ENCODE data around the gene CLCN4.

CLCN4 gene

DNA sequence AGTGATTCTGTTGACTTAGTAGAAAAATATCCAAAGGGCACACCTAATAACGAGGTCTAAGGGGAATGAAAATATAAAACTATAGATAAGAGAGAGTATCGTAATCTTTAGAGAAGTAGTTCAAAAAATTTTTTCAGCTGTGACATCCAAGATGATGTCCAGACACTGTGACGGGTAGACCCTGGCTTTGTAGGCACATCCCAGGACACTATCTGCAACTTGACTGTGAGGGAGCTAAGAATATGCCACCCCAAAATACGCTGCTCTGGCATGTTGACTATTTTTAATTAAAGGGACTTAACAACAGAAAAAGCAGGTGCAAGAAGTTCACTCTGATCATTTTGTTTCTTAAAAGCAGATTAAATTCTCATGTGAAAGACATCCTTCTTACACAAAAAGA, 89.5 kb downstream of the CLCN4 start:
- DNase-seq = no peak

GRCh38 chrX:10246846-10247245, 90.1 kb downstream of the CLCN4 start:
- DNase-seq = no peak

- no peak for DNase-seq
These were observed 98.0 kb downstream of the CLCN4 start for GRCh38 chrX:10254739-10255138.

GRCh38 chrX:10259716-10260115, 102.9 kb downstream of the CLCN4 start:
- no peak for DNase-seq

GRCh38 chrX:10265775-10266174, 109.0 kb downstream of the CLCN4 start:
- DNase-seq = no peak

- DNase-seq = no peak
These were observed 121.9 kb downstream of the CLCN4 start for GRCh38 chrX:10278716-10279115.

- no peak for DNase-seq
These were observed 123.3 kb downstream of the CLCN4 start for GRCh38 chrX:10280071-10280470.

DNA sequence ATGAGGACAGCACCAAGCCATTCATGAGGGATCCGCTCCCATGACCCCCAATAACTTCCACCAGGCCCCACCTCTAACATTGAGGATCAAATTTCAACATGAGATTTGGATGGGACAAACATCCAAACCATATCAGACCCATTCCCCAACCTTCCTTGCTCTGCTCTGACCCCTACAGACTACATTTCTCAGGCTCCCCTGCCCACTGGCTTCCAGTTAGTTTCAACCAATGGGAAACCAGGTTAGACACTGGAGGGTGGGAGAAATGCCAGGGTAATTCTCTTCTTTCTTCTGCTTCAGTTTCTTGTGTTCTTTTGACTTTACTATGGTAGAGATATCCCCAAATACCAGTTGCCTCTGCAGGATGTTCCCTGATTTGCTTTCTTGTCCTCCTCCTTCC, 125.7 kb downstream of the CLCN4 start:
- no peak for DNase-seq

GRCh38 chrX:10286195-10286594, 129.4 kb downstream of the CLCN4 start:
- DNase-seq = no peak
